ENCODE results near the gene CCDC170. TPM values are rescaled to one million over a fixed set of nuclear protein-coding genes. Genes with fewer than 3 reads are reported as not detected.

Gene CCDC170
- total and polyA plus RNA-seq, 2 experiments from 2014 or later = 0.03 TPM; not detected in 1

GRCh38 chr6:151624900-151625536, 131.2 kb downstream of the CCDC170 start:
- Histone ChIP-seq H3K4me3 (no peak overlapping the region), H3K27me3 (no peaks in the 10 kb centered on the region), H3K27ac (no peak overlapping the region), H3K36me3 (no peaks in the 10 kb centered on the region), H3K4me1 (ENCODE audit: low read depth) (no peaks in the 10 kb centered on the region), H3K9me3 (ENCODE audit: low read depth) (no peaks in the 10 kb centered on the region)
- DNase-seq (ENCODE audit: low read depth in 1 of 2, low spot score in 1 of 2) = no peak
- TF ChIP-seq CTCF (IDR thresholded peaks at IDR 0.05; ENCODE audit: low read depth, low read length) = no peak

GRCh38 chr6:151627689-151628444, 134.1 kb downstream of the CCDC170 start:
- H3K9me3 ChIP-seq (ENCODE audit: low read depth) = no peaks in the 10 kb centered on the region
- DNase-seq (ENCODE audit: low read depth in 1 of 2, low spot score in 1 of 2) = no peak
- no peaks in the 10 kb centered on the region for H3K4me1 ChIP-seq (ENCODE audit: low read depth)
- TF ChIP-seq CTCF (IDR thresholded peaks at IDR 0.05; ENCODE audit: low read depth, low read length) = no peak
- H3K27ac ChIP-seq = no peak overlapping the region
- H3K27me3 ChIP-seq = no peaks in the 10 kb centered on the region
- no peaks in the 10 kb centered on the region for H3K36me3 ChIP-seq
- no peak overlapping the region for H3K4me3 ChIP-seq

GRCh38 chr6:151629791-151630190, 136.0 kb downstream of the CCDC170 start:
- H3K27ac ChIP-seq = no peak overlapping the region
- no peaks in the 10 kb centered on the region for H3K27me3 ChIP-seq
- no peak overlapping the region for H3K4me3 ChIP-seq
- H3K9me3 ChIP-seq (ENCODE audit: low read depth) = no peaks in the 10 kb centered on the region
- H3K36me3 ChIP-seq = no peaks in the 10 kb centered on the region
- TF ChIP-seq CTCF (IDR thresholded peaks at IDR 0.05; ENCODE audit: low read depth, low read length) = no peak
- no peaks in the 10 kb centered on the region for H3K4me1 ChIP-seq (ENCODE audit: low read depth)
- DNase-seq (ENCODE audit: low read depth in 1 of 2, low spot score in 1 of 2) = no peak

- Histone ChIP-seq H3K36me3 (no peaks in the 10 kb centered on the region), H3K4me3 (no peak overlapping the region), H3K27ac (no peak overlapping the region), H3K9me3 (ENCODE audit: low read depth) (no peaks in the 10 kb centered on the region), H3K4me1 (ENCODE audit: low read depth) (no peaks in the 10 kb centered on the region), H3K27me3 (no peaks in the 10 kb centered on the region)
- no peak for TF ChIP-seq CTCF (IDR thresholded peaks at IDR 0.05; ENCODE audit: low read depth, low read length)
- no peak for DNase-seq (ENCODE audit: low read depth in 1 of 2, low spot score in 1 of 2)
Measured at GRCh38 chr6:151630387-151630786, 136.6 kb downstream of the CCDC170 start.

GRCh38 chr6:151630991-151631655, 137.3 kb downstream of the CCDC170 start:
- DNase-seq (ENCODE audit: low read depth in 1 of 2, low spot score in 1 of 2) = no peak
- H3K4me3 ChIP-seq = no peak overlapping the region
- H3K4me1 ChIP-seq (ENCODE audit: low read depth) = no peaks in the 10 kb centered on the region
- no peaks in the 10 kb centered on the region for H3K9me3 ChIP-seq (ENCODE audit: low read depth)
- H3K27me3 ChIP-seq = no peaks in the 10 kb centered on the region
- TF ChIP-seq CTCF (IDR thresholded peaks at IDR 0.05; ENCODE audit: low read depth, low read length) = no peak
- no peaks in the 10 kb centered on the region for H3K36me3 ChIP-seq
- H3K27ac ChIP-seq = no peak overlapping the region
